H1 (cell line): ENCODE results near the gene PDZRN4. TPM values are rescaled to one million over a fixed set of nuclear protein-coding genes. Genes with fewer than 3 reads are reported as not detected.

Experiments
- CTCF ChIA-PET: fragments of 300-600 bp; sonication (Branson Sonifier 250); formaldehyde crosslinking; loops from one replicate; lab custom pipeline; 2021; ENCODE audit not compliant: partially characterized antibody; lab: Charles Lee
- POLR2A ChIA-PET: fragments of 300-600 bp; sonication (Branson Sonifier 250); formaldehyde crosslinking; loops from one replicate; lab custom pipeline; 2021; ENCODE audit warnings: inconsistent platforms; ENCODE audit not compliant: partially characterized antibody; lab: Charles Lee
- DNase-seq, 2 experiments: peaks; one replicate each; pipeline versions ENCODE4 v3.0.0 to v3.0.0-alpha.2; 2010 to 2022; ENCODE audit warnings: low spot score in 2 of 2, low read depth in 1 of 2, mixed read lengths in 1 of 2
- FAIRE-seq: peaks from 2 replicates; lab custom pipeline; 2011; peaks lifted over from hg19 to GRCh38; lab: Jason Lieb, UNC
- H2AFZ ChIP-seq: 2 replicates; pipeline ENCODE4 v1.8.1; 2012; ENCODE audit warnings: low read length, inconsistent platforms
- H2AK5ac ChIP-seq: 2 replicates; pipeline ENCODE4 v1.6.1; 2013; ENCODE audit warnings: low read depth, low read length
- H2BK120ac ChIP-seq: replicated peaks from 2 replicates; pipeline ENCODE3; 2013; ENCODE audit warnings: low read depth, low read length, inconsistent platforms
- H2BK12ac ChIP-seq: 2 replicates; pipeline ENCODE4 v1.6.1; 2013; ENCODE audit warnings: low read depth, low read length
- H2BK15ac ChIP-seq: 2 replicates; pipeline ENCODE4 v1.6.1; 2013; ENCODE audit warnings: low read length
- H2BK20ac ChIP-seq: 2 replicates; pipeline ENCODE4 v1.6.1; 2013; ENCODE audit warnings: low read length
- H2BK5ac ChIP-seq: 2 replicates; pipeline ENCODE4 v1.6.1; 2013; ENCODE audit warnings: low read depth, low read length
- H3K14ac ChIP-seq: 2 replicates; pipeline ENCODE4 v1.6.1; 2013; ENCODE audit warnings: inconsistent platforms; ENCODE audit not compliant: insufficient read length
- H3K18ac ChIP-seq: 2 replicates; pipeline ENCODE4 v1.6.1; 2013; ENCODE audit warnings: low read length; ENCODE audit errors: extremely low read depth
- H3K23ac ChIP-seq: 2 replicates; pipeline ENCODE4 v1.6.1; 2013; ENCODE audit warnings: inconsistent platforms; ENCODE audit not compliant: insufficient read length
- H3K23me2 ChIP-seq: 2 replicates; pipeline ENCODE4 v1.6.1; 2013; ENCODE audit warnings: low read depth, low read length
- H3K27ac ChIP-seq: 2 replicates; pipeline ENCODE4 v1.6.1; 2011; ENCODE audit warnings: low read depth, low read length, inconsistent platforms
- H3K27me3 ChIP-seq, 4 experiments: replicated peaks in 1 of 4; 1 replicate in 1 of 4; 2 replicates in 3 of 4; pipeline versions ENCODE4 v1.6.1 to v1.8.1; 2011 to 2013; ENCODE audit warnings: low read length in 3 of 4, mild to moderate bottlenecking in 3 of 4, inconsistent platforms in 2 of 4, mixed read lengths in 2 of 4, moderate library complexity in 1 of 4; ENCODE audit not compliant: control insufficient read depth in 3 of 4, insufficient read depth in 3 of 4; ENCODE audit errors: extremely low read depth in 1 of 4
- H3K36me3 ChIP-seq, 4 experiments: 2 replicates each; pipeline versions ENCODE4 v1.6.1 to v1.8.1; 2011 to 2013; ENCODE audit warnings: mild to moderate bottlenecking in 4 of 4, low read length in 3 of 4, moderate library complexity in 2 of 4, control low read depth in 1 of 4, inconsistent platforms in 1 of 4; ENCODE audit not compliant: insufficient read depth in 4 of 4, control insufficient read depth in 2 of 4
- H3K4ac ChIP-seq: replicated peaks from 2 replicates; pipeline ENCODE3; 2013; ENCODE audit warnings: low read length, low read depth, mixed read lengths, inconsistent platforms; ENCODE audit not compliant: insufficient read length
- H3K4me1 ChIP-seq, 4 experiments: replicated peaks in 1 of 4; 1 replicate in 1 of 4; 2 replicates in 3 of 4; pipeline versions ENCODE4 v1.6.1 to v1.8.1; 2011 to 2013; ENCODE audit warnings: low read length in 3 of 4, inconsistent platforms in 2 of 4, mixed read lengths in 1 of 4; ENCODE audit not compliant: insufficient read depth in 4 of 4, control insufficient read depth in 3 of 4
- H3K4me2 ChIP-seq, 2 experiments: 2 replicates each; pipeline versions ENCODE4 v1.6.1 to v1.8.1; 2011 to 2013; ENCODE audit warnings: low read depth in 2 of 2, low read length in 2 of 2, control low read depth in 1 of 2, inconsistent platforms in 1 of 2, mild to moderate bottlenecking in 1 of 2; ENCODE audit not compliant: insufficient read depth in 1 of 2
- H3K4me3 ChIP-seq, 4 experiments: fragments of 200-600, 300-600 bp in 1 of 4; sonication (generic), shearing (Covaris generic), sonication (Bioruptor Twin) in 1 of 4; 2 replicates each; pipeline versions ENCODE4 v1.5.1 to v1.8.1; 2011 to 2016; ENCODE audit warnings: low read length in 4 of 4, low read depth in 3 of 4, control low read depth in 2 of 4, inconsistent platforms in 2 of 4, mild to moderate bottlenecking in 2 of 4, mixed read lengths in 1 of 4, moderate library complexity in 1 of 4; ENCODE audit not compliant: insufficient read depth in 2 of 4; ENCODE audit errors: extremely low read depth in 1 of 4
- H3K56ac ChIP-seq: replicated peaks from 2 replicates; pipeline ENCODE3; 2013; ENCODE audit warnings: low read depth, mild to moderate bottlenecking, mixed read lengths, low read length, inconsistent platforms; ENCODE audit not compliant: insufficient read length
- H3K79me1 ChIP-seq: 2 replicates; pipeline ENCODE4 v1.6.1; 2013; ENCODE audit warnings: low read depth, low read length, control low read depth
- H3K79me2 ChIP-seq, 2 experiments: 2 replicates each; pipeline versions ENCODE4 v1.6.1 to v1.8.1; 2012 to 2013; ENCODE audit warnings: low read length in 2 of 2, mild to moderate bottlenecking in 2 of 2, inconsistent platforms in 1 of 2; ENCODE audit not compliant: insufficient read depth in 2 of 2, control insufficient read depth in 1 of 2
- H3K9ac ChIP-seq, 4 experiments: replicated peaks in 1 of 4; 1 replicate in 1 of 4; 2 replicates in 3 of 4; pipeline versions ENCODE4 v1.6.1 to v1.8.1; 2011 to 2013; ENCODE audit warnings: low read depth in 3 of 4, low read length in 3 of 4, control low read depth in 2 of 4, mild to moderate bottlenecking in 2 of 4, moderate library complexity in 2 of 4, inconsistent platforms in 1 of 4; ENCODE audit errors: extremely low read depth in 1 of 4
- H3K9me3 ChIP-seq, 2 experiments: 2 replicates each; pipeline versions ENCODE4 v1.6.1 to v1.8.1; 2012 to 2013; ENCODE audit warnings: mild to moderate bottlenecking in 2 of 2, moderate library complexity in 2 of 2, control low read depth in 1 of 2, inconsistent platforms in 1 of 2, low read depth in 1 of 2, low read length in 1 of 2, mixed read lengths in 1 of 2; ENCODE audit not compliant: insufficient read depth in 2 of 2
- H4K20me1 ChIP-seq, 2 experiments: replicated peaks in 1 of 2; 2 replicates each; pipeline versions ENCODE3 to v1.8.1; 2011 to 2013; ENCODE audit warnings: inconsistent platforms in 2 of 2, low read length in 2 of 2, mild to moderate bottlenecking in 1 of 2; ENCODE audit not compliant: insufficient read depth in 2 of 2, control insufficient read depth in 1 of 2
- H4K5ac ChIP-seq: 2 replicates; pipeline ENCODE4 v1.6.1; 2013; ENCODE audit warnings: low read length, low read depth, mixed read lengths, inconsistent platforms; ENCODE audit not compliant: insufficient read length
- H4K8ac ChIP-seq: 2 replicates; pipeline ENCODE4 v1.8.0; 2013; ENCODE audit warnings: mild to moderate bottlenecking, moderate library complexity, low read length, inconsistent platforms; ENCODE audit not compliant: insufficient read depth; ENCODE audit errors: extremely low read depth
- H4K91ac ChIP-seq: replicated peaks from 2 replicates; pipeline ENCODE3; 2013; ENCODE audit warnings: low read length, mixed read lengths, inconsistent platforms; ENCODE audit not compliant: insufficient read length
- CBX5 ChIP-seq: fragments of 300-800, 300-1000 bp; sonication (generic); IDR thresholded peaks from 2 replicates; pipeline ENCODE4 v1.7.1; 2016; ENCODE audit warnings: antibody characterized with exemption, low read length, low read depth
- CHD1 ChIP-seq: IDR thresholded peaks from 2 replicates; pipeline ENCODE4 v1.6.1; 2012; ENCODE audit warnings: low read depth, low read length, improper control_type of control experiment
- EP300 ChIP-seq, 2 experiments: IDR thresholded peaks; 1 replicate in 1 of 2; 2 replicates in 1 of 2; pipeline ENCODE4 v1.6.1; 2011 to 2012; ENCODE audit warnings: low read depth in 2 of 2, low read length in 2 of 2, mild to moderate bottlenecking in 2 of 2, borderline replicate concordance in 1 of 2, inconsistent platforms in 1 of 2, moderate library complexity in 1 of 2
- EZH2 ChIP-seq: fragments of 200-600 bp; sonication (generic); IDR thresholded peaks from 2 replicates; pipeline ENCODE4 v1.7.1; 2012; ENCODE audit warnings: low read depth, mild to moderate bottlenecking, moderate library complexity, low read length, inconsistent platforms; ENCODE audit not compliant: severe bottlenecking
- HDAC6 ChIP-seq: IDR thresholded peaks from one replicate; pipeline ENCODE4 v1.7.1; 2012; ENCODE audit warnings: low read depth, mild to moderate bottlenecking, inconsistent platforms, low read length, moderate library complexity
- KDM1A ChIP-seq: fragments of 200-600, 300-600 bp; sonication (generic); IDR thresholded peaks from 2 replicates; pipeline ENCODE4 v1.7.1; 2016; ENCODE audit warnings: mild to moderate bottlenecking, low read length, borderline replicate concordance
- RAD21 ChIP-seq, 2 experiments: IDR thresholded peaks in 1 of 2; conservative IDR thresholded peaks in 1 of 2; 2 replicates each; pipeline ENCODE4 v1.6.1; 2011; ENCODE audit warnings: low read depth in 2 of 2, low read length in 2 of 2, improper control_type of control experiment in 1 of 2, inconsistent platforms in 1 of 2, mild to moderate bottlenecking in 1 of 2, moderate library complexity in 1 of 2
- RBBP5 ChIP-seq: IDR thresholded peaks from 2 replicates; pipeline ENCODE4 v1.7.1; 2012; ENCODE audit warnings: low read depth, mild to moderate bottlenecking, inconsistent platforms, low read length, moderate library complexity, borderline replicate concordance
- RXRA ChIP-seq: IDR thresholded peaks from 2 replicates; pipeline ENCODE4 v1.6.1; 2011; ENCODE audit warnings: low read depth, mild to moderate bottlenecking, low read length, moderate library complexity; ENCODE audit not compliant: insufficient read depth
- SIX5 ChIP-seq: IDR thresholded peaks from 2 replicates; pipeline ENCODE4 v1.6.1; 2011; ENCODE audit warnings: mild to moderate bottlenecking, low read depth, low read length
- TCF12 ChIP-seq: IDR thresholded peaks from 2 replicates; pipeline ENCODE4 v1.6.1; 2011; ENCODE audit warnings: low read depth, mild to moderate bottlenecking, low read length
- WGBS, 2 experiments: shearing (Covaris generic) in 1 of 2; methylation state at CpG; one replicate each; pipeline versions ENCODE4 v1.1.6 to v1.1.7; 2013 to 2015; ENCODE audit warnings: low lambda C conversion rate in 2 of 2, mixed read lengths in 2 of 2, inconsistent platforms in 1 of 2, low coverage in 1 of 2, missing lambda C conversion rate in 1 of 2; ENCODE audit not compliant: insufficient replicate concordance in 2 of 2, insufficient coverage in 1 of 2, insufficient read length in 1 of 2; ENCODE audit errors: extremely low coverage in 1 of 2, missing lambda C conversion rate in 1 of 2; 5-methylcytosine and 5-hydroxymethylcytosine counted together
- polyA plus RNA-seq, 7 experiments: library from polyadenylated mRNA; depleted of rRNA in 3 of 7; stranded (reverse) in 5 of 7; unstranded in 2 of 7; fragments of >200 nt in 5 of 7; fragments of 200-250 nt in 2 of 7; gene quantifications; 1 replicate in 5 of 7; 2 replicates in 1 of 7; 4 replicates in 1 of 7; pipeline versions ENCODE4 v1.2.1 to v1.2.3, GENCODE V29; 2011 to 2013; ENCODE audit warnings: missing spikeins in 2 of 7, mixed read lengths in 2 of 7
- total RNA-seq: library from RNA; stranded (reverse); fragmentation: NEBNext Ultra II Directional; extraction: Animal tissue kit (Norgen Biotek cat#: 25700); gene quantifications from 2 replicates; pipeline ENCODE4 v1.2.1, GENCODE V29; 2021
- TF ChIP-seq, protein P1 (sequence below): IDR thresholded peaks from 2 replicates; pipeline ENCODE4 v1.6.1; 2012; ENCODE audit warnings: inconsistent platforms

Gene PDZRN4
- total and polyA plus RNA-seq, 2 of the 8 experiments (the other 6 are each of a cell fraction or from before 2014, with no cell fraction given): not detected

GRCh38 chr12:41289501-41289900, 101.4 kb downstream of the PDZRN4 start:
- no peaks in the 10 kb centered on the region for H3K23me2 ChIP-seq
- H3K9me3 ChIP-seq: no peaks in the 10 kb centered on the region
- H3K27ac ChIP-seq: no peak overlapping the region
- H4K20me1 ChIP-seq: no peaks in the 10 kb centered on the region
- H3K4me3 ChIP-seq: no peak overlapping the region
- H3K18ac ChIP-seq: no peak overlapping the region
- H3K79me1 ChIP-seq: no peaks in the 10 kb centered on the region
- H3K36me3 ChIP-seq: no peaks in the 10 kb centered on the region
- no peak overlapping the region for H3K4ac ChIP-seq
- no peak overlapping the region for H3K4me2 ChIP-seq
- no peak overlapping the region for H3K23ac ChIP-seq
- H2BK20ac ChIP-seq: no peak overlapping the region
- no peak overlapping the region for H4K8ac ChIP-seq
- WGBS, 2 experiments: 92% methylated on average over 3 of the region's 3 CpGs; no CpG with 5 or more reads in 1 of the 2 experiments
- DNase-seq (no peak), FAIRE-seq (no peak)
- no peak overlapping the region for H4K5ac ChIP-seq
- H3K4me1 ChIP-seq: no peaks in the 10 kb centered on the region
- no peak overlapping the region for H2AFZ ChIP-seq
- H2BK120ac ChIP-seq: no peak overlapping the region
- no peak for TF ChIP-seq TCF12
- TF ChIP-seq CHD1: no peak
- no peak for TF ChIP-seq RBBP5
- TF ChIP-seq KDM1A: no peak
- no peak for TF ChIP-seq HDAC6
- no peak for TF ChIP-seq CBX5
- TF ChIP-seq EP300 (IDR thresholded peaks at IDR 0.05; ENCODE audit: borderline replicate concordance in 1 of 2, low read depth in 2 of 2, low read length in 2 of 2): no peak
- TF ChIP-seq, protein P1, sequence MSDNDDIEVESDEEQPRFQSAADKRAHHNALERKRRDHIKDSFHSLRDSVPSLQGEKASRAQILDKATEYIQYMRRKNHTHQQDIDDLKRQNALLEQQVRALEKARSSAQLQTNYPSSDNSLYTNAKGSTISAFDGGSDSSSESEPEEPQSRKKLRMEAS: no peak
- no peak for TF ChIP-seq RAD21 (IDR thresholded peaks at IDR 0.05 in 1 of 2, conservative IDR thresholded peaks at IDR 0.05 in 1 of 2; ENCODE audit: low read depth in 2 of 2, low read length in 2 of 2)
- TF ChIP-seq SIX5: no peak
- TF ChIP-seq RXRA: no peak
- no peak for TF ChIP-seq EZH2
- H4K91ac ChIP-seq: no peak overlapping the region
- H2BK15ac ChIP-seq: no peak overlapping the region
- no peaks in the 10 kb centered on the region for H3K79me2 ChIP-seq
- H3K56ac ChIP-seq: no peak overlapping the region
- H3K14ac ChIP-seq: no peak overlapping the region
- CTCF ChIA-PET: interaction anchor here (0.8 kb wide), 1 partner anchor 38 kb away, joined by 3 read pairs; no protein-coding TSS in a partner anchor
- no peak overlapping the region for H3K9ac ChIP-seq
- no peak overlapping the region for H2BK5ac ChIP-seq
- no peak overlapping the region for H2AK5ac ChIP-seq
- no peaks in the 10 kb centered on the region for H3K27me3 ChIP-seq
- POLR2A ChIA-PET: no interaction called here
- H2BK12ac ChIP-seq: no peak overlapping the region
